GM12878 (cell line): ENCODE measurements around the gene RAB3IL1.

Experiments used
- CHD1 ChIP-seq: IDR thresholded peaks from 2 replicates; pipeline ENCODE4 v1.6.1; 2012; ENCODE audit warnings: low read depth, low read length, improper control_type of control experiment
- PAX5 ChIP-seq: IDR thresholded peaks from 2 replicates; pipeline ENCODE4 v1.6.1; 2011; ENCODE audit warnings: low read depth, low read length, borderline replicate concordance

DNA sequence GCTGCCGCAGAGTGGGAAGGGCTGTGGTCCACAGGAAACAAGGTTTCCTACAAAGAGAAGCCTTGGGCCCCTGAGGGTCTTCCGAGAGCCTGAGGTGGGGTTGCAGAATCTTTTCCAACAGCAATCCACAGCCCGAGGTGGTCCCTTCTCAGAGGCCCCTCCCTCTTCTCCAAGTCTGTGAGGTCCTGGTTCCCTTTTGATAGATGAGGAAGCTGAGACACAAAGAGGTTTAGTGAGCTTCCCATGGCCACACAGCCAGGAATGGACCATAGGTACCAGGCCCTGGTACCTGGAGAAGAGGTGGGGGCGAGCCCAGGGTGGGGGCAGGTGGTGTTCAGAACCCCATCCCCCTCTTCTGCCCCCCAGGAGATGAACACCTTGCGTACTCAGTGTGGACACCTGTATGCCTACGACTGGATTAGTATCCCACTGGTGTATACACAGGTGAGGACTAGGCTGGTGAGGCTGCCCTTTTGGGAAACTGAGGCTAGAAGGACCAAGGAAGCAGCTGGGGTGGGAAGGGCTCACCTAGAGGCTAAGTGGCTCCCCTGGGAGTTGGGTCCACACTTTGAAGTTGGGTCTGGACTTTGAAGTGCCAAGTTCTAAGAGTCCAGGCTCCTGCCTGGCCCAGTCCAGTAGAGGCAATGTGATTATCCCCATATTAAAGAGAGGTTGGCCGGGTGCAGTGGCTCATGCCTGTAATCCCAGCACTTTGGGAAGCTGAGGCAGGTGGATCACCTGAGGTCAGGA, 39.8 kb upstream of the RAB3IL1 start:
- no peak for TF ChIP-seq PAX5
- no peak for TF ChIP-seq CHD1
